ENCODE results near the gene HNRNPD. TPM values are rescaled to one million over a fixed set of nuclear protein-coding genes. Genes with fewer than 3 reads are reported as not detected.
A peak's percentile ranks its signal among the peaks of the same experiment; 100 is the strongest.
"Not testable (repeated sequence)": the region's sequence is repeated elsewhere in the genome, so short reads cannot be mapped to it uniquely, and the experiment has no call there.

The HNRNPD gene
- 121 TPM for total RNA-seq

- DNase-seq: peak; percentile 100
Measured at GRCh38 chr4:82373816-82374625, at the start of gene HNRNPD. Gene HNRNPD (minus strand): TSS chr4:82373991. CDS start chr4:82373678, 313 bp downstream.

GRCh38 chr4:82422616-82423015, 48.8 kb upstream of the HNRNPD start:
- DNase-seq: no peak

GRCh38 chr4:82421796-82422560, 48.2 kb upstream of the HNRNPD start:
- DNase-seq: no peak

- DNase-seq: no peak
Measured at GRCh38 chr4:82419451-82419850, 45.7 kb upstream of the HNRNPD start.

GRCh38 chr4:82415922-82416365, 42.2 kb upstream of the HNRNPD start:
- no peak for DNase-seq

GRCh38 chr4:82415061-82415460, 41.3 kb upstream of the HNRNPD start:
- not testable (repeated sequence) for DNase-seq

GRCh38 chr4:82403725-82404124, 29.9 kb upstream of the HNRNPD start:
- no peak for DNase-seq

GRCh38 chr4:82402196-82402775, 28.5 kb upstream of the HNRNPD start:
- no peak for DNase-seq

- DNase-seq: no peak
Measured at GRCh38 chr4:82401600-82401999, 27.8 kb upstream of the HNRNPD start.

- no peak for DNase-seq
Measured at GRCh38 chr4:82398263-82398662, 24.5 kb upstream of the HNRNPD start.

GRCh38 chr4:82397527-82397926, 23.7 kb upstream of the HNRNPD start:
- no peak for DNase-seq

GRCh38 chr4:82394896-82395295, 21.1 kb upstream of the HNRNPD start:
- no peak for DNase-seq

GRCh38 chr4:82390061-82390460, 16.3 kb upstream of the HNRNPD start:
- DNase-seq: not testable (repeated sequence)

GRCh38 chr4:82388405-82388804, 14.6 kb upstream of the HNRNPD start:
- no peak for DNase-seq

- not testable (repeated sequence) for DNase-seq
Measured at GRCh38 chr4:82386312-82386711, 12.5 kb upstream of the HNRNPD start.

GRCh38 chr4:82382751-82383150, 9.0 kb upstream of the HNRNPD start:
- DNase-seq: no peak

- DNase-seq: no peak
Measured at GRCh38 chr4:82381661-82382296, 8.0 kb upstream of the HNRNPD start.

GRCh38 chr4:82381235-82381634, 7.4 kb upstream of the HNRNPD start:
- DNase-seq: no peak

GRCh38 chr4:82380831-82381230, 7.0 kb upstream of the HNRNPD start:
- DNase-seq: peak; percentile 1

- no peak for DNase-seq
Measured at GRCh38 chr4:82380344-82380743, 6.6 kb upstream of the HNRNPD start.

GRCh38 chr4:82376109-82376508, 2.3 kb upstream of the HNRNPD start:
- DNase-seq: no peak

- DNase-seq: no peak
Measured at GRCh38 chr4:82373486-82373815, 340 bp downstream of the HNRNPD start.

All from skin of body (tissue), 2 donors.